SU-DHL-6 (cell line): ENCODE data around the gene SRRM2.

ENCODE experiments used
- H2AFZ ChIP-seq: fragments of 200-600 bp; sonication (generic); 2 replicates; pipeline ENCODE4 v1.6.1; 2014; ENCODE audit warnings: low read depth, mild to moderate bottlenecking, moderate library complexity, mixed read lengths, antibody characterized with exemption, low read length; ENCODE audit not compliant: severe bottlenecking
- H3F3A ChIP-seq: fragments of 200-600 bp; shearing (Covaris generic); 2 replicates; pipeline ENCODE4 v1.6.0; 2016; ENCODE audit warnings: antibody characterized with exemption, mild to moderate bottlenecking; ENCODE audit not compliant: insufficient read depth
- H3K27ac ChIP-seq: fragments of 200-600 bp; sonication (generic); 2 replicates; pipeline ENCODE4 v1.5.1; 2016; ENCODE audit warnings: low read depth, mild to moderate bottlenecking, low read length, moderate library complexity, mixed read lengths
- H3K27me3 ChIP-seq: fragments of 200-600 bp; sonication (generic), shearing (Covaris generic); 2 replicates; pipeline ENCODE4 v1.6.0; 2014; ENCODE audit warnings: mild to moderate bottlenecking, low read length
- H3K36me3 ChIP-seq: fragments of 200-600 bp; sonication (generic); 2 replicates; pipeline ENCODE4 v1.6.1; 2014; ENCODE audit warnings: mild to moderate bottlenecking, low read length, mixed read lengths
- H3K4me2 ChIP-seq: fragments of 300-600, 200-600 bp; shearing (Covaris generic), sonication (generic); 2 replicates; pipeline ENCODE4 v1.6.0; 2014; ENCODE audit warnings: low read length, low read depth, mild to moderate bottlenecking; ENCODE audit not compliant: poor library complexity, severe bottlenecking
- H3K4me3 ChIP-seq: fragments of 200-600 bp; sonication (generic); 2 replicates; pipeline ENCODE4 v1.5.1; 2014; ENCODE audit warnings: antibody characterized with exemption, low read length, mild to moderate bottlenecking, mixed read lengths; ENCODE audit not compliant: insufficient read depth, poor library complexity, severe bottlenecking
- H3K79me2 ChIP-seq: fragments of 200-600 bp; sonication (generic); 2 replicates; pipeline ENCODE4 v1.6.1; 2014; ENCODE audit warnings: mild to moderate bottlenecking, low read length, moderate library complexity; ENCODE audit not compliant: insufficient read depth
- H3K9ac ChIP-seq: fragments of 200-600 bp; sonication (generic); 2 replicates; pipeline ENCODE4 v1.7.0; 2014; ENCODE audit warnings: mild to moderate bottlenecking, low read length
- H3K9me2 ChIP-seq: fragments of 200-600 bp; sonication (generic); replicated peaks from 2 replicates; pipeline ENCODE4 v1.6.1; 2014; ENCODE audit warnings: low read length; ENCODE audit not compliant: insufficient read depth
- H3K9me3 ChIP-seq: fragments of 200-600 bp; sonication (generic); 2 replicates; pipeline ENCODE4 v1.6.1; 2014; ENCODE audit warnings: low read length, mixed read lengths; ENCODE audit not compliant: insufficient read depth
- H4K20me1 ChIP-seq: fragments of 200-600 bp; sonication (generic); 2 replicates; pipeline ENCODE4 v1.6.1; 2014; ENCODE audit warnings: low read depth, mild to moderate bottlenecking, antibody characterized with exemption, low read length, moderate library complexity, mixed read lengths
- EZH2phosphoT487 ChIP-seq: fragments of 200-600 bp; sonication (generic), shearing (Covaris generic); conservative IDR thresholded peaks from 2 replicates; pipeline ENCODE4 v1.6.1; 2018; ENCODE audit warnings: mild to moderate bottlenecking, antibody characterized with exemption, low read length, moderate library complexity, mixed read lengths
- TF ChIP-seq, protein P1 (sequence below): fragments of 200-600 bp; sonication (generic); IDR thresholded peaks from one replicate; pipeline ENCODE4 v1.5.1; 2017; ENCODE audit warnings: antibody characterized with exemption, mild to moderate bottlenecking, low read length, moderate library complexity; ENCODE audit not compliant: insufficient read depth, poor library complexity, severe bottlenecking

SRRM2 gene

GRCh38 chr16:2786826-2787151 is 34.4 kb downstream of the SRRM2 start:
- no peak overlapping the region for H3K4me3 ChIP-seq
- H3K36me3 ChIP-seq, result no peaks in the 10 kb centered on the region
- TF ChIP-seq, protein P1, sequence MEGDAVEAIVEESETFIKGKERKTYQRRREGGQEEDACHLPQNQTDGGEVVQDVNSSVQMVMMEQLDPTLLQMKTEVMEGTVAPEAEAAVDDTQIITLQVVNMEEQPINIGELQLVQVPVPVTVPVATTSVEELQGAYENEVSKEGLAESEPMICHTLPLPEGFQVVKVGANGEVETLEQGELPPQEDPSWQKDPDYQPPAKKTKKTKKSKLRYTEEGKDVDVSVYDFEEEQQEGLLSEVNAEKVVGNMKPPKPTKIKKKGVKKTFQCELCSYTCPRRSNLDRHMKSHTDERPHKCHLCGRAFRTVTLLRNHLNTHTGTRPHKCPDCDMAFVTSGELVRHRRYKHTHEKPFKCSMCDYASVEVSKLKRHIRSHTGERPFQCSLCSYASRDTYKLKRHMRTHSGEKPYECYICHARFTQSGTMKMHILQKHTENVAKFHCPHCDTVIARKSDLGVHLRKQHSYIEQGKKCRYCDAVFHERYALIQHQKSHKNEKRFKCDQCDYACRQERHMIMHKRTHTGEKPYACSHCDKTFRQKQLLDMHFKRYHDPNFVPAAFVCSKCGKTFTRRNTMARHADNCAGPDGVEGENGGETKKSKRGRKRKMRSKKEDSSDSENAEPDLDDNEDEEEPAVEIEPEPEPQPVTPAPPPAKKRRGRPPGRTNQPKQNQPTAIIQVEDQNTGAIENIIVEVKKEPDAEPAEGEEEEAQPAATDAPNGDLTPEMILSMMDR, result no peak
- no peak for TF ChIP-seq EZH2phosphoT487
- H3K27me3 ChIP-seq, result no peaks in the 10 kb centered on the region
- no peaks in the 10 kb centered on the region for H3K9me2 ChIP-seq
- H3K9me3 ChIP-seq, result no peaks in the 10 kb centered on the region
- H2AFZ ChIP-seq, result no peak overlapping the region
- H3K79me2 ChIP-seq, result no peaks in the 10 kb centered on the region
- no peak overlapping the region for H3K27ac ChIP-seq
- no peak overlapping the region for H3K4me2 ChIP-seq
- H3F3A ChIP-seq, result no peaks in the 10 kb centered on the region
- no peaks in the 10 kb centered on the region for H4K20me1 ChIP-seq
- no peak overlapping the region for H3K9ac ChIP-seq

GRCh38 chr16:2787406-2787805 is 35.0 kb downstream of the SRRM2 start, which contains the start of gene PRSS33:
Gene PRSS33 (minus strand): TSS chr16:2787560. CDS start chr16:2786547, 1,013 bp downstream.
- H3K27ac ChIP-seq, result no peak within 1 kb of the TSS
- no peak for TF ChIP-seq EZH2phosphoT487
- TF ChIP-seq, protein P1, result no peak
- no peak within 1 kb of the TSS for H3K4me3 ChIP-seq
- H3K9me3 ChIP-seq, result no peaks in the 10 kb centered on the region
- no peak within 1 kb of the TSS for H2AFZ ChIP-seq
- H3F3A ChIP-seq, result no peaks in the 10 kb centered on the region
- H3K4me2 ChIP-seq, result no peak within 1 kb of the TSS
- H3K36me3 ChIP-seq, result no peaks in the 10 kb centered on the region
- no peaks in the 10 kb centered on the region for H3K9me2 ChIP-seq
- H3K9ac ChIP-seq, result no peak within 1 kb of the TSS
- no peaks in the 10 kb centered on the region for H3K79me2 ChIP-seq
- no peaks in the 10 kb centered on the region for H4K20me1 ChIP-seq
- H3K27me3 ChIP-seq, result no peaks in the 10 kb centered on the region

- no peak overlapping the region for H3K27ac ChIP-seq
- H2AFZ ChIP-seq, result no peak overlapping the region
- no peaks in the 10 kb centered on the region for H3K9me3 ChIP-seq
- no peaks in the 10 kb centered on the region for H3K9me2 ChIP-seq
- H3K9ac ChIP-seq, result no peak overlapping the region
- H3K27me3 ChIP-seq, result no peaks in the 10 kb centered on the region
- H3K4me3 ChIP-seq, result no peak overlapping the region
- no peak overlapping the region for H3K4me2 ChIP-seq
- H3F3A ChIP-seq, result no peaks in the 10 kb centered on the region
- no peaks in the 10 kb centered on the region for H3K36me3 ChIP-seq
- no peaks in the 10 kb centered on the region for H3K79me2 ChIP-seq
- TF ChIP-seq, protein P1, result no peak
- no peak for TF ChIP-seq EZH2phosphoT487
- no peaks in the 10 kb centered on the region for H4K20me1 ChIP-seq
Observed at GRCh38 chr16:2787961-2788360, 35.5 kb downstream of the SRRM2 start.
